Neural progenitor cell (in vitro differentiated cells): ENCODE measurements around the gene PDE11A. TPM values are rescaled to one million over a fixed set of nuclear protein-coding genes. Genes with fewer than 3 reads are reported as not detected.

Experiments used
- DNase-seq: peaks from one replicate; pipeline ENCODE4 v3.0.0-alpha.2; 2016; ENCODE audit warnings: low spot score
- H2AFZ ChIP-seq: fragments of 200-600 bp; sonication (generic); replicated peaks from 2 replicates; pipeline ENCODE4 v1.6.1; 2016; ENCODE audit warnings: antibody characterized with exemption
- H3F3A ChIP-seq: fragments of 200-600 bp; sonication (generic); 2 replicates; pipeline ENCODE4 v1.6.1; 2016; ENCODE audit warnings: antibody characterized with exemption, low read depth
- H3K27ac ChIP-seq: fragments of 200-600 bp; sonication (generic); 2 replicates; pipeline ENCODE4 v1.5.1; 2016; ENCODE audit warnings: mild to moderate bottlenecking
- H3K27me3 ChIP-seq: fragments of 200-600 bp; sonication (generic); 2 replicates; pipeline ENCODE4 v1.6.1; 2016; ENCODE audit warnings: mild to moderate bottlenecking, moderate library complexity
- H3K36me3 ChIP-seq: fragments of 200-600 bp; sonication (generic); 2 replicates; pipeline ENCODE4 v1.5.1; 2016
- H3K4me1 ChIP-seq: fragments of 200-600 bp; sonication (generic); 2 replicates; pipeline ENCODE4 v1.6.1; 2016; ENCODE audit warnings: mixed run types
- H3K4me2 ChIP-seq: fragments of 200-600 bp; sonication (generic); 2 replicates; pipeline ENCODE4 v1.6.1; 2016
- H3K4me3 ChIP-seq: fragments of 200-600 bp; sonication (generic); 2 replicates; pipeline ENCODE4 v1.5.1; 2016
- H3K79me2 ChIP-seq: fragments of 200-600 bp; sonication (generic); 2 replicates; pipeline ENCODE4 v1.6.1; 2016; ENCODE audit warnings: low read depth
- H3K9ac ChIP-seq: fragments of 200-600 bp; sonication (generic); 2 replicates; pipeline ENCODE4 v1.6.1; 2016
- H3K9me3 ChIP-seq: fragments of 200-600 bp; sonication (generic); 2 replicates; pipeline ENCODE4 v1.5.1; 2016; ENCODE audit warnings: low read depth
- H4K20me1 ChIP-seq: fragments of 200-600 bp; sonication (generic); 2 replicates; pipeline ENCODE4 v1.6.1; 2016; ENCODE audit warnings: low read depth
- H3K27ac Mint-ChIP-seq: 3 replicates; pipeline ENCODE4 v1.8.0; 2021; ENCODE audit warnings: mixed read lengths
- H3K27me3 Mint-ChIP-seq: 2 replicates; pipeline ENCODE4 v1.8.0; 2022; ENCODE audit warnings: low read depth, mild to moderate bottlenecking, inconsistent platforms, moderate library complexity, mixed read lengths; ENCODE audit not compliant: insufficient read depth
- H3K36me3 Mint-ChIP-seq: 3 replicates; pipeline ENCODE4 v1.8.0; 2021; ENCODE audit warnings: mixed read lengths
- H3K4me1 Mint-ChIP-seq: 3 replicates; pipeline ENCODE4 v1.8.0; 2021; ENCODE audit warnings: mixed read lengths
- H3K4me3 Mint-ChIP-seq: 3 replicates; pipeline ENCODE4 v1.8.0; 2021; ENCODE audit warnings: mild to moderate bottlenecking, moderate library complexity, mixed read lengths
- H3K9me3 Mint-ChIP-seq: 3 replicates; pipeline ENCODE4 v1.8.0; 2020; ENCODE audit warnings: mixed read lengths
- EZH2 ChIP-seq: fragments of 200-600 bp; sonication (generic); IDR thresholded peaks from 2 replicates; pipeline ENCODE4 v1.6.1; 2017; ENCODE audit warnings: antibody characterized with exemption, mild to moderate bottlenecking, moderate library complexity
- EZH2phosphoT487 ChIP-seq: fragments of 200-600 bp; sonication (generic); IDR thresholded peaks from 2 replicates; pipeline ENCODE4 v1.6.1; 2017; ENCODE audit warnings: antibody characterized with exemption
- total RNA-seq: library from RNA; depleted of rRNA; stranded (reverse); fragments of >200 nt; gene quantifications from 2 replicates; pipeline ENCODE4 v1.2.3, GENCODE V29; 2015; ENCODE audit warnings: low replicate concordance
- TF ChIP-seq, protein P1 (sequence below): fragments of 200-600 bp; sonication (generic); IDR thresholded peaks from 2 replicates; pipeline ENCODE4 v1.5.1; 2017; ENCODE audit warnings: antibody characterized with exemption, mild to moderate bottlenecking

Gene PDE11A
- total RNA-seq, 1 donor from 2014 or later, result 0.13 TPM

GRCh38 chr2:177984749-177985148, 87.8 kb downstream of the PDE11A start:
- H3K27me3 ChIP-seq, result no peaks in the 10 kb centered on the region
- H3K9ac ChIP-seq, result no peak overlapping the region
- Mint-ChIP-seq H3K4me1 (no peaks in the 10 kb centered on the region), H3K27me3 (no peaks in the 10 kb centered on the region), H3K36me3 (no peaks in the 10 kb centered on the region), H3K27ac (no peak overlapping the region), H3K4me3 (no peak overlapping the region), H3K9me3 (no peaks in the 10 kb centered on the region)
- H3K36me3 ChIP-seq, result no peaks in the 10 kb centered on the region
- no peak overlapping the region for H2AFZ ChIP-seq
- H3K79me2 ChIP-seq, result no peaks in the 10 kb centered on the region
- no peak overlapping the region for H3K4me3 ChIP-seq
- TF ChIP-seq, protein P1, sequence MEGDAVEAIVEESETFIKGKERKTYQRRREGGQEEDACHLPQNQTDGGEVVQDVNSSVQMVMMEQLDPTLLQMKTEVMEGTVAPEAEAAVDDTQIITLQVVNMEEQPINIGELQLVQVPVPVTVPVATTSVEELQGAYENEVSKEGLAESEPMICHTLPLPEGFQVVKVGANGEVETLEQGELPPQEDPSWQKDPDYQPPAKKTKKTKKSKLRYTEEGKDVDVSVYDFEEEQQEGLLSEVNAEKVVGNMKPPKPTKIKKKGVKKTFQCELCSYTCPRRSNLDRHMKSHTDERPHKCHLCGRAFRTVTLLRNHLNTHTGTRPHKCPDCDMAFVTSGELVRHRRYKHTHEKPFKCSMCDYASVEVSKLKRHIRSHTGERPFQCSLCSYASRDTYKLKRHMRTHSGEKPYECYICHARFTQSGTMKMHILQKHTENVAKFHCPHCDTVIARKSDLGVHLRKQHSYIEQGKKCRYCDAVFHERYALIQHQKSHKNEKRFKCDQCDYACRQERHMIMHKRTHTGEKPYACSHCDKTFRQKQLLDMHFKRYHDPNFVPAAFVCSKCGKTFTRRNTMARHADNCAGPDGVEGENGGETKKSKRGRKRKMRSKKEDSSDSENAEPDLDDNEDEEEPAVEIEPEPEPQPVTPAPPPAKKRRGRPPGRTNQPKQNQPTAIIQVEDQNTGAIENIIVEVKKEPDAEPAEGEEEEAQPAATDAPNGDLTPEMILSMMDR, result no peak
- no peak for TF ChIP-seq EZH2
- no peak for TF ChIP-seq EZH2phosphoT487
- no peaks in the 10 kb centered on the region for H4K20me1 ChIP-seq
- H3F3A ChIP-seq, result no peaks in the 10 kb centered on the region
- H3K4me1 ChIP-seq, result no peaks in the 10 kb centered on the region
- no peaks in the 10 kb centered on the region for H3K9me3 ChIP-seq
- no peak overlapping the region for H3K27ac ChIP-seq
- DNase-seq, result no peak
- no peak overlapping the region for H3K4me2 ChIP-seq

DNA sequence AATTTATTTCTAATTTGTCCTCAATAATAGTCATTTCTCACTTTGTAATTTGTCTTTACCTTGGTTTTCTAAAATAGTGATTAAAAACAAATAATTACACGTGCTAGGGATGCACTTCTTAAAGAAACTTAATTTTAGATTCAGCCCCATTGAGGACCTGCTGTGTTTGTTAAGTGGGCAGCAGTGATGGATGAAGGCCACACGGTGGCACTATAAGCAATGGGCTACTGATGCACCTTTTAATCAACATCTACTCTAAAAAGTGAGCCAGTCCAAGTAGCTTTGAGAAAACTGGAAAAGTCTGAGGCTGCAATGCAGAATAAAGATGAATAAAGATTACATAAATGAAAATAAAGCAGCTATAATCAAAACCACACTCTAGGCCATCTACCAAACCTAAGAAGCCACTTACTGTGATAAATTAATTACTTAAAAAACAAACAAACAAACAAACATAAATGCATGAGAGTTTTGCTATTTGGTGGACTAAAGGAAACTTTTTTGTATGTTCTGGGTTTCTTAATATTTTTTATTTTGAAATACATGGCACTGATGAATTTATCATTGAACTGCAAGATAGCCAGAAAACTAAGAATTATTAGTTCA, 89.3 kb downstream of the PDE11A start:
- H3K9ac ChIP-seq, result no peak overlapping the region
- no peaks in the 10 kb centered on the region for H3K79me2 ChIP-seq
- DNase-seq, result peak; percentile 69
- H3K36me3 Mint-ChIP-seq, result no peaks in the 10 kb centered on the region
- no peaks in the 10 kb centered on the region for H3K4me1 Mint-ChIP-seq
- H3K27me3 Mint-ChIP-seq, result no peaks in the 10 kb centered on the region
- H3K9me3 ChIP-seq, result no peaks in the 10 kb centered on the region
- no peak for TF ChIP-seq EZH2phosphoT487
- TF ChIP-seq, protein P1, result peak; percentile 96
- H3K4me3 Mint-ChIP-seq, result no peak overlapping the region
- H3K36me3 ChIP-seq, result no peaks in the 10 kb centered on the region
- H3K9me3 Mint-ChIP-seq, result no peaks in the 10 kb centered on the region
- H4K20me1 ChIP-seq, result no peaks in the 10 kb centered on the region
- no peak overlapping the region for H3K27ac Mint-ChIP-seq
- H3K4me2 ChIP-seq, result no peak overlapping the region
- no peaks in the 10 kb centered on the region for H3F3A ChIP-seq
- no peaks in the 10 kb centered on the region for H3K4me1 ChIP-seq
- no peaks in the 10 kb centered on the region for H3K27me3 ChIP-seq
- no peak overlapping the region for H3K27ac ChIP-seq
- H3K4me3 ChIP-seq, result no peak overlapping the region
- H2AFZ ChIP-seq, result no peak overlapping the region

DNA sequence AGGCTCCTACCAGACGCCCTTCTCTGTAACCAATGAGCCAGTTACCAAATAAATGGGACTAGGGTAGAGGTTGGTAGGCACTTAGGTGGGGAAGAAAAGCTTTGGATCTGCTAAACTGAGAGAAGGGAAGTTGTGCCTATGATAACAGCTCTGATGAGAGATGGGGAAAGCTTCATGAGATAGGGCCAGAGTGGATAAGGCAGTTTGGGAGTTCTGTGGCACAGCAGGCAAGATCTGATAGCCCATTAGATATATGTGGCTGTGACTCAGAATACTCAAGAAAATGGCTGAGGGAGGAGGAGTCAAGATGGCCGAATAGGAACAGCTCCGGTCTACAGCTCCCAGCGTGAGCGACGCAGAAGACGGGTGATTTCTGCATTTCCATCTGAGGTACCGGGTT, 99.8 kb downstream of the PDE11A start:
- Mint-ChIP-seq H3K9me3 (no peaks in the 10 kb centered on the region), H3K4me1 (no peaks in the 10 kb centered on the region), H3K4me3 (no peak overlapping the region), H3K27me3 (no peaks in the 10 kb centered on the region), H3K27ac (no peak overlapping the region), H3K36me3 (no peaks in the 10 kb centered on the region)
- Histone ChIP-seq H3K79me2 (no peaks in the 10 kb centered on the region), H3K36me3 (no peaks in the 10 kb centered on the region), H3F3A (no peaks in the 10 kb centered on the region), H3K9ac (no peak overlapping the region), H3K27ac (no peak overlapping the region), H2AFZ (peak overlapping the region; percentile 79), H3K27me3 (no peaks in the 10 kb centered on the region), H4K20me1 (no peaks in the 10 kb centered on the region), H3K9me3 (no peaks in the 10 kb centered on the region), H3K4me3 (no peak overlapping the region), H3K4me2 (peak overlapping the region; percentile 13), H3K4me1 (no peaks in the 10 kb centered on the region)
- no peak for TF ChIP-seq EZH2
- TF ChIP-seq, protein P1, result no peak
- TF ChIP-seq EZH2phosphoT487, result no peak
- no peak for DNase-seq
